Sigmoid colon (tissue), 7 donors: ENCODE measurements around the gene DIAPH1. TPM values are rescaled to one million over a fixed set of nuclear protein-coding genes. Genes with fewer than 3 reads are reported as not detected.

ENCODE experiments used
- DNase-seq: peaks from one replicate; pipeline ENCODE4 v3.0.0-alpha.2; 2019
- H3K27ac ChIP-seq, 4 donors: fragments of 200-600 bp; sonication (generic); one replicate each; pipeline ENCODE4 v1.5.1; 2016 to 2019; ENCODE audit warnings: mild to moderate bottlenecking in 1 of 4
- H3K27me3 ChIP-seq, 3 donors: fragments of 200-600 bp; sonication (generic); one replicate each; pipeline ENCODE4 v1.5.1; 2019; ENCODE audit warnings: mild to moderate bottlenecking in 1 of 3
- H3K36me3 ChIP-seq, 4 donors: fragments of 200-600 bp; sonication (generic); one replicate each; pipeline ENCODE4 v1.5.1; 2016 to 2019
- H3K4me1 ChIP-seq, 4 donors: fragments of 200-600 bp; sonication (generic); one replicate each; pipeline ENCODE4 v1.5.1; 2017 to 2019
- H3K4me3 ChIP-seq, 4 donors: fragments of 200-600 bp; sonication (generic); one replicate each; pipeline ENCODE4 v1.5.1; 2017 to 2019; ENCODE audit warnings: mild to moderate bottlenecking in 2 of 4, moderate library complexity in 1 of 4
- H3K9me3 ChIP-seq, 4 donors: fragments of 200-600 bp in 3 of 4; sonication (generic) in 3 of 4; one replicate each; pipeline versions ENCODE4 v1.5.1 to v1.6.1; 2013 to 2019
- CTCF ChIP-seq, 4 experiments: fragments of 450-650 bp in 3 of 4; fragments of 200-600 bp in 1 of 4; IDR thresholded peaks; one replicate each; pipeline ENCODE4 v1.5.1; 2016 to 2019; ENCODE audit warnings: antibody characterized with exemption in 4 of 4, mild to moderate bottlenecking in 3 of 4, moderate library complexity in 2 of 4
- EP300 ChIP-seq, 4 donors: sonication (generic); formaldehyde crosslinking; IDR thresholded peaks; one replicate each; pipeline ENCODE4 v1.6.1; 2017; ENCODE audit warnings: antibody characterized with exemption in 4 of 4
- POLR2A ChIP-seq, 2 donors: fragments of 450-650 bp; IDR thresholded peaks; one replicate each; pipeline ENCODE4 v1.6.1; 2016; ENCODE audit warnings: antibody characterized with exemption in 2 of 2, mild to moderate bottlenecking in 2 of 2, moderate library complexity in 2 of 2
- POLR2AphosphoS5 ChIP-seq, 4 donors: sonication (generic); formaldehyde crosslinking; IDR thresholded peaks; one replicate each; pipeline ENCODE4 v1.6.1; 2017; ENCODE audit warnings: antibody characterized with exemption in 4 of 4
- WGBS, 2 donors: extraction: QIAGEN DNeasy Blood & Tissue Kit; methylation state at CpG; one replicate each; pipeline ENCODE4 v1.1.7; 2013; 5-methylcytosine and 5-hydroxymethylcytosine counted together
- intact Hi-C: fragments of 100-400 bp; cut with DNase I; formaldehyde crosslinking; loops from one replicate; pipeline ENCODE4 v1.15.1; 2023
- polyA plus RNA-seq, 3 donors: library from polyadenylated mRNA; stranded (reverse); fragments of 200-250 nt; gene quantifications; one replicate each; pipeline ENCODE4 v1.2.3, GENCODE V29; 2013
- total RNA-seq, 4 donors: library from RNA; depleted of rRNA; stranded (reverse); fragments of >200 nt; gene quantifications; one replicate each; pipeline ENCODE4 v1.1.0, GENCODE V29; 2016
- donor health status: healthy with polysubstance abuse.
- donor health status: Bipolar disorder and iron deficiency.
- donor health status: healthy.

Gene DIAPH1
- total and polyA plus RNA-seq, 7 donors: 14.4 to 105 (median 26.9) TPM

GRCh38 chr5:141596867-141597266 is 21.9 kb downstream of the DIAPH1 start:
- peaks cover 0 to 8% (median 0%) of the 10 kb centered on the region in 4 donors for H3K4me1 ChIP-seq
- no peaks in the 10 kb centered on the region for H3K36me3 ChIP-seq
- H3K4me3 ChIP-seq: no peak overlapping the region
- 98 to 100% methylated on average over 1 of the region's 1 CpG for WGBS, 2 donors
- intact Hi-C loops: no loop called here
- H3K27ac ChIP-seq: no peak overlapping the region
- DNase-seq: no peak
- H3K9me3 ChIP-seq: no peaks in the 10 kb centered on the region
- no peaks in the 10 kb centered on the region for H3K27me3 ChIP-seq
- no peak for TF ChIP-seq POLR2A (IDR thresholded peaks at IDR 0.05)
- TF ChIP-seq EP300 (IDR thresholded peaks at IDR 0.05): no peak
- no peak for TF ChIP-seq CTCF (IDR thresholded peaks at IDR 0.05)
- TF ChIP-seq POLR2AphosphoS5 (IDR thresholded peaks at IDR 0.05): no peak

- Histone ChIP-seq H3K4me3 (no peak overlapping the region), H3K9me3 (no peaks in the 10 kb centered on the region), H3K27me3 (no peaks in the 10 kb centered on the region), H3K36me3 (peaks cover 0 to 18% (median 5%) of the 10 kb centered on the region in 4 donors), H3K27ac (no peak overlapping the region), H3K4me1 (no peaks in the 10 kb centered on the region)
- 57 to 80% methylated on average over 2 of the region's 2 CpGs for WGBS, 2 donors
- intact Hi-C loops: no loop called here
- no peak for DNase-seq
- TF ChIP-seq POLR2AphosphoS5 (IDR thresholded peaks at IDR 0.05): no peak
- TF ChIP-seq CTCF (IDR thresholded peaks at IDR 0.05): no peak
- no peak for TF ChIP-seq EP300 (IDR thresholded peaks at IDR 0.05)
- no peak for TF ChIP-seq POLR2A (IDR thresholded peaks at IDR 0.05)
Observed at GRCh38 chr5:141590127-141590526, 28.7 kb downstream of the DIAPH1 start.

GRCh38 chr5:141586246-141586645 is 32.6 kb downstream of the DIAPH1 start:
- TF ChIP-seq EP300 (IDR thresholded peaks at IDR 0.05) (no peak), CTCF (IDR thresholded peaks at IDR 0.05) (no peak), POLR2AphosphoS5 (IDR thresholded peaks at IDR 0.05) (no peak), POLR2A (IDR thresholded peaks at IDR 0.05) (no peak)
- Histone ChIP-seq H3K27me3 (no peaks in the 10 kb centered on the region), H3K4me3 (no peak overlapping the region), H3K4me1 (no peaks in the 10 kb centered on the region), H3K36me3 (peaks cover 0 to 55% (median 10%) of the 10 kb centered on the region in 4 donors), H3K9me3 (no peaks in the 10 kb centered on the region), H3K27ac (no peak overlapping the region)
- WGBS, 2 donors: 91 to 94% methylated on average over 1 of the region's 1 CpG
- no peak for DNase-seq
- intact Hi-C loops: no loop called here

GRCh38 chr5:141585594-141585993 is 33.2 kb downstream of the DIAPH1 start:
- H3K4me3 ChIP-seq: no peak overlapping the region
- intact Hi-C loops: no loop called here
- TF ChIP-seq POLR2AphosphoS5 (IDR thresholded peaks at IDR 0.05): no peak
- no peak for DNase-seq
- H3K27me3 ChIP-seq: no peaks in the 10 kb centered on the region
- no peaks in the 10 kb centered on the region for H3K4me1 ChIP-seq
- no peaks in the 10 kb centered on the region for H3K9me3 ChIP-seq
- peaks cover 0 to 59% (median 12%) of the 10 kb centered on the region in 4 donors for H3K36me3 ChIP-seq
- H3K27ac ChIP-seq: no peak overlapping the region
- WGBS, 2 donors: 84 to 97% methylated on average over 6 of the region's 6 CpGs

- H3K4me1 ChIP-seq: no peaks in the 10 kb centered on the region
- no peak for TF ChIP-seq POLR2A (IDR thresholded peaks at IDR 0.05)
- no peak for TF ChIP-seq POLR2AphosphoS5 (IDR thresholded peaks at IDR 0.05)
- TF ChIP-seq CTCF (IDR thresholded peaks at IDR 0.05): no peak
- TF ChIP-seq EP300 (IDR thresholded peaks at IDR 0.05): no peak
- no peaks in the 10 kb centered on the region for H3K27me3 ChIP-seq
- no peaks in the 10 kb centered on the region for H3K9me3 ChIP-seq
- peaks cover 0 to 88% (median 30%) of the 10 kb centered on the region in 4 donors for H3K36me3 ChIP-seq
- DNase-seq: no peak
- 87 to 93% methylated on average over 2 of the region's 2 CpGs for WGBS, 2 donors
- no peak overlapping the region for H3K4me3 ChIP-seq
- H3K27ac ChIP-seq: no peak overlapping the region
- intact Hi-C loops: no loop called here
Observed at GRCh38 chr5:141574122-141574510, 44.7 kb downstream of the DIAPH1 start.
